ENCODE results near the gene CDC42BPB. TPM values are rescaled to one million over a fixed set of nuclear protein-coding genes. Genes with fewer than 3 reads are reported as not detected.

The CDC42BPB gene
- total RNA-seq, 2 experiments from 2014 or later: 6.6 to 7.6 TPM

DNA sequence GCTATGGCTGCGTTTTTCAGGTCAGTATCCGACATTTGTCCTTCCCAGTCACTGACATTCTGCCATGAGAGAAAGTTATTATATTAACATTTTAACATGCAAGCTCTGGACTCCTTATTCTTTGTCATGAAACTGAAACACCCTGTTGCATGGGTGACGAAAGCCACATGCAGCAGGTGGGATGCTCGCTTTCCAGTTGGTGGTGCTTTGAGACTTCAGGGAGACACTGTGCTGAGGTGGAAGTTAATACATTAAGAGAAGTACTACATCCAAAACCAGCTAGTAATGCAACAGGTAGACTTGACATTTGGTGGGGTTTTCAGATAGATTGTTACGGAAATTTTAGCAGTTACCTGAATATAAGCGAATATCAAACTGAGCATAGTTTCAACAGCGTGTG lies 167.7 kb downstream of the CDC42BPB start:
- H3K36me3 Mint-ChIP-seq (ENCODE audit: low read depth): peaks cover 84% of the 10 kb centered on the region
- CTCF ChIA-PET: no interaction called here

GRCh38 chr14:102888748-102889147 lies 168.6 kb downstream of the CDC42BPB start:
- Histone ChIP-seq H3K4me3 (ENCODE audit: low read length) (no peak overlapping the region), H3K27me3 (ENCODE audit: control insufficient read depth in 1 of 2, insufficient read depth in 2 of 2, low read length in 2 of 2) (no peaks in the 10 kb centered on the region), H3K4me1 (ENCODE audit: insufficient read depth, low read length) (no peaks in the 10 kb centered on the region), H3K36me3 (ENCODE audit: insufficient read depth, low read length) (peaks cover 71% of the 10 kb centered on the region), H3K27ac (ENCODE audit: low read depth in 1 of 2, low read length in 2 of 2) (no peak overlapping the region), H3K9me3 (ENCODE audit: control insufficient read depth in 1 of 2, insufficient read depth in 1 of 2, low read length in 2 of 2) (no peaks in the 10 kb centered on the region)
- POLR2A ChIA-PET: no interaction called here
- TF ChIP-seq CTCF (IDR thresholded peaks at IDR 0.05): no peak
- H3K4me1 Mint-ChIP-seq (ENCODE audit: low read depth): no peaks in the 10 kb centered on the region
- no peaks in the 10 kb centered on the region for H3K9me3 Mint-ChIP-seq
- intact Hi-C loops (cut with DNase I, micrococcal nuclease): no loop called here
- CTCF ChIA-PET: interaction anchor here (0.5 kb wide), 1 partner anchor 176 kb away, joined by 4 read pairs; no protein-coding TSS in a partner anchor
- DNase-seq: no peak
- peaks cover 85% of the 10 kb centered on the region for H3K36me3 Mint-ChIP-seq (ENCODE audit: low read depth)
- no peak overlapping the region for H3K27ac Mint-ChIP-seq
- no peaks in the 10 kb centered on the region for H3K27me3 Mint-ChIP-seq
- no peak for ATAC-seq (ENCODE audit: poor library complexity)
- H3K4me3 Mint-ChIP-seq: no peak overlapping the region

More for the DNA sequence above, 167.7 kb downstream of the CDC42BPB start:
- intact Hi-C loops (cut with DNase I, micrococcal nuclease): no loop called here
- H3K4me1 ChIP-seq (ENCODE audit: insufficient read depth, low read length): no peaks in the 10 kb centered on the region
- H3K36me3 ChIP-seq (ENCODE audit: insufficient read depth, low read length): peaks cover 76% of the 10 kb centered on the region
- no peaks in the 10 kb centered on the region for H3K27me3 ChIP-seq (ENCODE audit: control insufficient read depth in 1 of 2, insufficient read depth in 2 of 2, low read length in 2 of 2)
- no peaks in the 10 kb centered on the region for H3K4me1 Mint-ChIP-seq (ENCODE audit: low read depth)
- no peak overlapping the region for H3K4me3 Mint-ChIP-seq
- POLR2A ChIA-PET: no interaction called here
- H3K9me3 Mint-ChIP-seq: no peaks in the 10 kb centered on the region
- ATAC-seq (ENCODE audit: poor library complexity) (no peak), DNase-seq (no peak)
- H3K9me3 ChIP-seq (ENCODE audit: control insufficient read depth in 1 of 2, insufficient read depth in 1 of 2, low read length in 2 of 2): no peaks in the 10 kb centered on the region
- TF ChIP-seq CTCF (IDR thresholded peaks at IDR 0.05): no peak
- H3K27ac Mint-ChIP-seq: no peak overlapping the region
- H3K27me3 Mint-ChIP-seq: no peaks in the 10 kb centered on the region
- no peak overlapping the region for H3K4me3 ChIP-seq (ENCODE audit: low read length)
- no peak overlapping the region for H3K27ac ChIP-seq (ENCODE audit: low read depth in 1 of 2, low read length in 2 of 2)

- Mint-ChIP-seq H3K27me3 (no peaks in the 10 kb centered on the region), H3K4me1 (ENCODE audit: low read depth) (no peaks in the 10 kb centered on the region), H3K36me3 (ENCODE audit: low read depth) (peaks cover 86% of the 10 kb centered on the region), H3K4me3 (no peak overlapping the region), H3K9me3 (no peaks in the 10 kb centered on the region), H3K27ac (no peak overlapping the region)
- ATAC-seq (ENCODE audit: poor library complexity) (no peak), DNase-seq (no peak)
- intact Hi-C loops (cut with DNase I, micrococcal nuclease): no loop called here
- Histone ChIP-seq H3K27me3 (ENCODE audit: control insufficient read depth in 1 of 2, insufficient read depth in 2 of 2, low read length in 2 of 2) (no peaks in the 10 kb centered on the region), H3K4me3 (ENCODE audit: low read length) (no peak overlapping the region), H3K27ac (ENCODE audit: low read depth in 1 of 2, low read length in 2 of 2) (no peak overlapping the region), H3K36me3 (ENCODE audit: insufficient read depth, low read length) (peaks cover 48% of the 10 kb centered on the region), H3K9me3 (ENCODE audit: control insufficient read depth in 1 of 2, insufficient read depth in 1 of 2, low read length in 2 of 2) (no peaks in the 10 kb centered on the region), H3K4me1 (ENCODE audit: insufficient read depth, low read length) (no peaks in the 10 kb centered on the region)
- CTCF ChIA-PET: no interaction called here
- no peak for TF ChIP-seq CTCF (IDR thresholded peaks at IDR 0.05)
- POLR2A ChIA-PET: interaction anchor here (0.7 kb wide), 1 partner anchor 138 kb away, joined by 3 read pairs; no protein-coding TSS in a partner anchor
Measured at GRCh38 chr14:102885737-102886447, 171.5 kb downstream of the CDC42BPB start.
